Right lobe of liver (tissue), 6 donors: ENCODE results near the gene CNTLN. TPM values are rescaled to one million over a fixed set of nuclear protein-coding genes. Genes with fewer than 3 reads are reported as not detected.
"Not testable (repeated sequence)": the region's sequence is repeated elsewhere in the genome, so short reads cannot be mapped to it uniquely, and the experiment has no call there.

Experiments used
- ATAC-seq, 4 donors: fragments of 200-7000 bp; cut with Tn5 transposase; one replicate each; pipeline ENCODE4 v1.9.1; 2020; ENCODE audit warnings: mild to moderate bottlenecking in 4 of 4, moderate library complexity in 4 of 4
- DNase-seq, 3 donors: peaks; one replicate each; pipeline ENCODE4 v3.0.0-alpha.2; 2020
- H3K27ac ChIP-seq, 3 donors: fragments of 200-600 bp; one replicate each; pipeline ENCODE4 v1.8.0; 2022
- H3K27me3 ChIP-seq, 2 donors: fragments of 200-600 bp; one replicate each; pipeline ENCODE4 v1.8.0; 2022
- H3K36me3 ChIP-seq, 4 donors: fragments of 200-600 bp; sonication (generic) in 1 of 4; one replicate each; pipeline versions ENCODE4 v1.5.1 to v1.8.0; 2017 to 2022; ENCODE audit warnings: control low read depth in 1 of 4
- H3K4me1 ChIP-seq, 4 donors: fragments of 200-600 bp; sonication (generic) in 1 of 4; one replicate each; pipeline versions ENCODE4 v1.5.1 to v1.8.0; 2017 to 2022; ENCODE audit warnings: control low read depth in 1 of 4
- H3K4me3 ChIP-seq, 3 donors: fragments of 200-600 bp; one replicate each; pipeline ENCODE4 v1.8.0; 2022
- H3K9me3 ChIP-seq, 4 donors: fragments of 200-600 bp; sonication (generic) in 1 of 4; one replicate each; pipeline versions ENCODE4 v1.5.1 to v1.8.0; 2017 to 2022; ENCODE audit warnings: control low read depth in 1 of 4
- CTCF ChIP-seq, 4 donors: fragments of 200-600 bp in 3 of 4; fragments of 450-650 bp in 1 of 4; IDR thresholded peaks; one replicate each; pipeline versions ENCODE4 v1.5.1 to v1.8.0; 2016 to 2022; ENCODE audit warnings: antibody characterized with exemption in 4 of 4, mild to moderate bottlenecking in 2 of 4
- POLR2A ChIP-seq: fragments of 450-650 bp; IDR thresholded peaks from one replicate; pipeline ENCODE4 v1.6.1; 2017; ENCODE audit warnings: antibody characterized with exemption, mild to moderate bottlenecking
- WGBS: methylation state at CpG from one replicate; pipeline ENCODE4 v1.1.6; 2018; ENCODE audit warnings: low coverage, low lambda C conversion rate; ENCODE audit not compliant: insufficient coverage; ENCODE audit errors: missing lambda C conversion rate; 5-methylcytosine and 5-hydroxymethylcytosine counted together
- intact Hi-C, 2 donors: fragments of 100-400 bp; cut with DNase I; formaldehyde crosslinking; loops; one replicate each; pipeline versions ENCODE4 v1.11.2 to v1.14.1; 2022
- total RNA-seq, 6 experiments: library from RNA; depleted of rRNA in 2 of 6; stranded (reverse); fragments of >200 nt in 2 of 6; fragmentation: NEBNext Ultra II Directional in 3 of 6; extraction: Animal tissue kit (Norgen Biotek cat#: 25700) in 3 of 6; gene quantifications; one replicate each; pipeline versions ENCODE4 v1.1.0 to v1.2.4, GENCODE V29; 2016 to 2023
- donor health status: DM: no; HTN: yes; CAD: no.
- donor health status: DM: no; HTN: no; CAD: no.
- donor health status: DM: no; HTN: no; CAD: no.
- donor health status: DM: no; HTN: yes; CAD: no.
- donor health status: DM: no; HTN: yes; CAD: no.

The CNTLN gene
- total RNA-seq, 6 experiments from 2014 or later: 7.4 to 10.3 (median 9.5) TPM

- TF ChIP-seq POLR2A (no peak), CTCF (IDR thresholded peaks at IDR 0.05) (no peak)
- Histone ChIP-seq H3K4me3 (no peak overlapping the region), H3K4me1 (peaks cover 0 to 8% (median 3%) of the 10 kb centered on the region in 4 donors), H3K36me3 (peaks cover 0 to 7% (median 0%) of the 10 kb centered on the region in 4 donors), H3K27ac (no peak overlapping the region), H3K9me3 (no peaks in the 10 kb centered on the region), H3K27me3 (no peaks in the 10 kb centered on the region)
- DNase-seq (no peak), ATAC-seq (no peak)
- WGBS: 75% methylated on average over 7 of the region's 7 CpGs
- intact Hi-C loops: no loop called here
These were observed 260.2 kb downstream of the CNTLN start for GRCh38 chr9:17394881-17395510.

GRCh38 chr9:17397166-17397728 lies 262.4 kb downstream of the CNTLN start:
- H3K36me3 ChIP-seq, ATAC-seq, intact Hi-C loops, DNase-seq, H3K4me3 ChIP-seq, H3K27me3 ChIP-seq, H3K4me1 ChIP-seq, H3K27ac ChIP-seq, H3K9me3 ChIP-seq: not testable (repeated sequence)
- 80% methylated on average over 5 of the region's 7 CpGs for WGBS

- intact Hi-C loops: no loop called here
- Histone ChIP-seq H3K27me3 (no peaks in the 10 kb centered on the region), H3K36me3 (peaks cover 0 to 7% (median 0%) of the 10 kb centered on the region in 4 donors), H3K9me3 (no peaks in the 10 kb centered on the region), H3K27ac (no peak overlapping the region), H3K4me3 (no peak overlapping the region), H3K4me1 (peaks cover 0 to 8% (median 3%) of the 10 kb centered on the region in 4 donors)
- TF ChIP-seq CTCF (IDR thresholded peaks at IDR 0.05) (no peak), POLR2A (no peak)
- DNase-seq (no peak), ATAC-seq (no peak)
- WGBS: 75% methylated on average over 2 of the region's 2 CpGs
These were observed 263.5 kb downstream of the CNTLN start for GRCh38 chr9:17398350-17398749.

- intact Hi-C loops: no loop called here
- 100% methylated on average over 1 of the region's 2 CpGs for WGBS
- no peak for TF ChIP-seq POLR2A
- TF ChIP-seq CTCF (IDR thresholded peaks at IDR 0.05): no peak
- H3K27me3 ChIP-seq: no peaks in the 10 kb centered on the region
- no peaks in the 10 kb centered on the region for H3K4me1 ChIP-seq
- H3K27ac ChIP-seq: no peak overlapping the region
- H3K9me3 ChIP-seq: no peaks in the 10 kb centered on the region
- ATAC-seq: no peak
- no peak for DNase-seq
- no peak overlapping the region for H3K4me3 ChIP-seq
- H3K36me3 ChIP-seq: no peaks in the 10 kb centered on the region
These were observed 267.0 kb downstream of the CNTLN start for GRCh38 chr9:17401858-17402257.

- ATAC-seq: peak; percentile 43 to 59 (median 52)
- H3K27me3 ChIP-seq: no peaks in the 10 kb centered on the region
- DNase-seq: no peak
- no peak overlapping the region for H3K4me3 ChIP-seq
- intact Hi-C loops: no loop called here
- no peaks in the 10 kb centered on the region for H3K36me3 ChIP-seq
- no peak overlapping the region for H3K27ac ChIP-seq
- no peaks in the 10 kb centered on the region for H3K9me3 ChIP-seq
- TF ChIP-seq CTCF (IDR thresholded peaks at IDR 0.05) (peak in 3 of 4 donors; percentile 9 to 28 (median 17)), POLR2A (no peak)
- H3K4me1 ChIP-seq: no peaks in the 10 kb centered on the region
- 78% methylated on average over 2 of the region's 2 CpGs for WGBS
These were observed 267.5 kb downstream of the CNTLN start for GRCh38 chr9:17402309-17402708.
